HT1080 (cell line): ENCODE measurements around the gene PBX4. TPM values are rescaled to one million over a fixed set of nuclear protein-coding genes. Genes with fewer than 3 reads are reported as not detected.

Source experiments
- DNase-seq: peaks from one replicate; pipeline ENCODE4 v3.0.0-alpha.2; 2015; ENCODE audit warnings: low read depth
- total RNA-seq: library from RNA; depleted of rRNA; stranded (reverse); fragments of >200 nt; shearing (Covaris generic); gene quantifications from 2 replicates; pipeline ENCODE4 v1.2.3, GENCODE V29; 2014

The PBX4 gene
- total RNA-seq, 1 experiment from 2014 or later = not detected

DNA sequence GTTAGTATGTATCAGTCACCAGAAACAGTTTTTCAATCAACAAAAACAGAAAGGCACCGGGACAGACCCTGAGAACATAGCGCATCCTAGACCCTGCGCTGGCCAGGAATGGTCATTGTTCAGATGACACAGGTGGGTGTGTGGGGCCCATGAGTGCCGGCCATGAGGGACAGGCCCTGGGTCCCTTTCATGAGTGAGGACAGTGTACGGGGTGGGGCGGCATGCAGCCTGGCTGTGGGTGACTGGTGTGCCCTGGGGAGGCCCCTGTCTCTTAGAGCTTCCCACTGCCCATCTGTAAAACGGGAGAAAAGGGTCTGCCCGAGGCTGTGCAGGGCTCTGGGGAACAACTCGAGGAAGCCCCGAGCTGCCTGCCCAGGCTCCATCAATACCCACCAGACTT lies 25.8 kb downstream of the PBX4 start:
- no peak for DNase-seq

GRCh38 chr19:19591133-19591825 lies 27.2 kb downstream of the PBX4 start:
- DNase-seq = peak; percentile 47

DNA sequence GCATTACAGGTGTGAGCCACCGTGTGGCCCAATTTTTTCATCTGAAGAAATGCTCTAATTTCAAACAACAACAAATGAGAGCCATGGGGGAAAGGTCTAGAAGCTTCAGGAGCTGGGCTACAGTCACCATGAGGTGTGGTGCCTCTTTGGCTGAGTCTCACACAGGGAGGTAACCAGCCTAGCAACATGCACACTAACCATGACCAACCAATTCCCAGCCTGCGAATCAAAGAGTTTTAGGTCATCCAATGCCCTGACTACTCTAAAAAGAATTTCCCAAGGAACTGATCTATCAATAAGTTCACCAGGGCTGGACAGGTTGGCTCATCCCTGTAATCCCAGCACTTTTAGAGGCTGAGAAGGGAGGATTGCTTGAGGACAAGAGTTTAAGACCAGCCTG lies 29.9 kb downstream of the PBX4 start:
- no peak for DNase-seq

GRCh38 chr19:19587771-19588170 lies 30.7 kb downstream of the PBX4 start:
- no peak for DNase-seq

GRCh38 chr19:19584356-19584755 lies 34.1 kb downstream of the PBX4 start:
- no peak for DNase-seq

DNA sequence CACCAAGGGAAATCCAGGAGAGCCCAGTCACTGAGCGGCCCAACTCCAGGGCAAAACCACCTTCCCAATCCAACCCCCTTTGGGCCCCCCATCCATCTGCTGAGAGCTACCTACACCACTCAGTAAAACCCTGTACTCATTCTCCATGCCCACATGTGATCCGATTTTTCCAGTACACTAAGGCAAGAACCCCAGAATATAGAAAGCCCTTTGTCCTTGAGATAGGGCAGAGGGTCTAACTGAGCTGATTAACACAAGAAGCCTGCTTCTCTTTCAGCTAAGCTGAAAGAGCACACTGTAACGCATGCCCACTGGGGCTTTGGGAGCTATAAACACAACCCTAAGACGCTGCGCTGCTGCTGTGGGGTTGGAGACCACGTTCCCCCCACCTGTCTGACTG lies 36.0 kb downstream of the PBX4 start:
- no peak for DNase-seq

DNA sequence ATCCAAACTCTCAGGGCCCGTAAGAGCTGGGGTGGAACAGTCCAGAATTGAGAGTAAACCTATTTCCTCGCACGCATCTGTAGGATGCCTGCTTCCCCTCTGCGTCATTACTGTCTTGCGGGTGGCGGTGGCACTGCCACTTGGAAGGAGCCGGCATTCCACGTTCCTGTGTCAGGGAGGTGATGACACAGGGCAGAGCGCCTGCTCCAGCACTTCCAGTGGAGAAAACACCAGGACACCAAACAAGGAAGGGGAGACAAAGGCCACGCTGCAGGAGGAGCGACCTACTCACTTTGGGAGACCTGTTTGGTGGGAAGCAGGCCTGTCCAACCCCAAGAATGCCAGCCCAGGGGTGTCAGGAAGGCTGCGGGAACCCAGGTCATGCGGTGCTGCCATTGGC lies 37.1 kb downstream of the PBX4 start:
- no peak for DNase-seq

DNA sequence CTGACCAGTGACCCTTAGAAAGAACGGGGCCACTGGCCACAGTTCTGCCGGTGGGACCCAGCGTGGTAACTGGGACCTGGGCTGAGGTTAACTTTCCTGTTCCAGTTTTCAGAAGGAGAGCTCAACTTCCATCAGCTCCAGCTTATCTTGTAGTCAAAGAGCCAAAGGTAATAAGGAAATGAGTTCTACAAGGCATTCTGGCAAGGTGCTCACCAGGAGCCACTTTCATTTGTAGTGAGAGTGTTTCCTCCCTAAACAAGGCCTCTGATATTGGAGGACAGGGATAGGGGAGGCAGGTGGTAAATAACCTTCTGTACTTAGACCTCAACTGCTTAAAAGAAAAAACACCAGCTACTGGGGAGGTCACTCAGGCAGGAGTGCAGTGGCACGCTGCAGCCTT lies 38.1 kb downstream of the PBX4 start:
- DNase-seq = no peak

GRCh38 chr19:19579533-19580361 lies 38.7 kb downstream of the PBX4 start:
- no peak for DNase-seq

DNA sequence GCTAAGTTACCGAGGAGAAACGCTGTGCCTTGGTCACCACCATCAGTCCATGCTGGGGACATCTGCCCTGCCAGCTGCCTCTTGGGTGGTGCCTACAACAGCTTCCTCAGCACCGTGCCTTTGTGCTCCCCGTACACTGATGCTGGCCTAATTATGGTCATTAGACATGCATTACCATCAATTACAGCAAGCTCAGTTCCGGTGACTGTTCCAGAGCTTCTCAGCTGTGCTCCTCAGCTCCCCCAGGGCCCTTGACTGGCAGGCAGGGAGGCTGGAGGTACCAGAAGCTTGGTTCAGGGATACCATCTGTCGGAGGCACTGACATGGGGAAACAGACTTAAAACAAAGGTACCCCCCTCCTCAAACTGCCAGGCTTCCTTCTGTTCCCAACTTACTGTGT lies 40.2 kb downstream of the PBX4 start:
- DNase-seq = no peak

GRCh38 chr19:19575411-19575810 lies 43.1 kb downstream of the PBX4 start:
- DNase-seq = no peak

DNA sequence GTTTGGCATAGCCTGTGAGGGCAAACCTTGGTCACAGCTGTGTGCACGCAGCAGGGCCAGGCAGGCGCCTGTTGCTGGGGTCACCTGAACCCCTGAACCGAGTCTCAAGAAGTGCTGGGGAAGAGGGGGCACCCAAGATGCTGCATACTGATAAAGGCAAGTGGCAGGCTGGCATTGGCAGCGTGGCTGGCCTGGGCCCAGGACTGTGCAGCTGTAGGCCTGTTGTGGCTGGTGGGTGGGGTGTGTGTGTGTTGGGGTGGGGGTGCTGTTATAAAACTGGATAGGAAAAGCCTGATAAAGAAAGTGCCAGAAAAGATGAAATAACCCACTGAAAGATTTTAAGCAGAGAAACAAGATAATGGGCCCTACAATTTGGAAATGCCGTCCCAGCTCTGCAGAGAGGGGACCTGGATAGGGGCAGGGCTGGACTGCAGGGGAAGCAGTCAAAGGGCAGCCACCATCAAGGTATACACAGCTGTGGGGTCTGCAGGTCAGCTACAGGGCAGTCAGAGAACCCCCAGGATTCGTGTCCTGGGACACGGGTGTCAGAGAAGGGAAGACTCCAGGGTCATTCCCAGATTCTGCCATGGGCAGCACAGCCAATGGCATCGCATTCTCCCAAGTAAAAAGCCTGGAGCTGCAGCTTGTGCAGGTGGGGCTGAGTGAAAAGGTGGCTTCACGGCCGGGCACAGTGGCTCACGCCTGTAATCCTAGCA lies 47.3 kb downstream of the PBX4 start:
- no peak for DNase-seq

DNA sequence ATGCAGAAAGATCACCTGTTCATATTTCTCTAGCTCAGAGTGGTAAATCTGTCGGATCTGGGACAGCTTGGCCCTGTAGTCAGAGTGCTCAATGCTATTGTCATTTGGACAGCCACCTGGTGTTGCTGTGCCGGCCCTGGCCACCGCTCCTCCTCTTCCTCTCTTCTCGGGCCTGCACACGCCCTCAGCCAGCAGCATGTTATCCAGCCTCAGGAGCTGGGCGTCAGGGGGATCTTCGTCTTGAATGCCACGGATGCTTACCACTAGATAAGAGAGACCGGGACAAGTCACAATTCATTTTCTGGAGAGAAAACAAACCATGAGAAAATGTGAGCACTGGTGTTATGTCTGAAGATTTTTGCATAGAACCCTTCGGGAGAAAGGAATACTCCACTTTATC lies 47.9 kb downstream of the PBX4 start:
- no peak for DNase-seq

GRCh38 chr19:19568802-19569756 lies 49.4 kb downstream of the PBX4 start:
- DNase-seq = no peak

DNA sequence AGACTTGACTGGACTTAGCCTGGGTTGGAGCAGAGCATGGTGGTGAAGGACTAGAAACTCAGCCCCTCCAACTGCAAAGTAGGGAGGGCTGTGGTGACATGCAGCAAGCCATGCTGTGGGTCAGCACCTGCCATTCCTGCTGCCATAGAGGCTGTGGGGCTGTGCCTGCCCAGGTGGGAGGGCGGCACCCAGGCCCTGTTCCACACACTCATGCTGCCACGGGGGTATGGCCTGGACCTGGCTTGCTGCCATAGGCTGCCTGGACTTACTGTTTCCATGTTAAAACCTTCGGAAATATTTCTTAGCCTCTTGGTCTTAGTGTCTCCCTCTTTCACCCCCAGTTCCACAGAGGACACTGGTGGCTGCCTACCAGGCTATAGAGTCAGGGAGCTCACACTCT lies 51.1 kb downstream of the PBX4 start:
- no peak for DNase-seq

GRCh38 chr19:19566306-19566705 lies 52.2 kb downstream of the PBX4 start:
- no peak for DNase-seq

GRCh38 chr19:19563348-19563848 lies 55.1 kb downstream of the PBX4 start:
- no peak for DNase-seq

DNA sequence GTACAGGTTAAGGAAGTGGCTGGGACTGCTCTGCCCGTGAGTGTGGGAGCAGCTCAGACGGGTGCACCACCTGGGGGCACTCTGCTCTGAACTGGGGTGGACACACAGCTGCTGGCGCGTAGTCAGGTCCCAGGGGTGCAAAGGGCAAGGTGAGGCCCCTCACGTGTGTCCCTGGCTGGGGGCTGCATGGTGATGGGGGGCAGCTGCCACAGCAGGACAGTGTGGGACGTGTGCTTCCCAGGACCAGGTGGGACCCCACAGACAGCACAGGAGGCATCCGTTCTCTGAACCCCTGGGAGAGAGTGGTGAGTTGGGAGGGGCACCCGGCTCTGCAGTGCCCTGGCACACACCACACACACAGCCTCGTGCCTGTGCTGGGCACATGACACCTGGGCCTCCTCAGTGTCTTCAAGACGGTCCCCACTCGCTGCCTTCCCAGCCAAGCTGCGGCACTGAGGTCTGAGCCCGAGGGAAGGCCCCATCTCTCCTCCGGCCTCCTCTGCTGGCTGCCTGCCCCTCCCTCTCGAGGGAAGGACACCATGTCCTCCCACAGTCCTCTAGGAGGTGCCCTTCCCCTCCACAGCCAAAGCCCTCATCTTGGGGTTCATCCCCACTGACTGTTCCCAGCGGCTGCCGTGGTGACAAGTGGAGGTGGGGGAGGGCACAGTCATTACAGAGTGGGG lies 55.7 kb downstream of the PBX4 start:
- DNase-seq = no peak

DNA sequence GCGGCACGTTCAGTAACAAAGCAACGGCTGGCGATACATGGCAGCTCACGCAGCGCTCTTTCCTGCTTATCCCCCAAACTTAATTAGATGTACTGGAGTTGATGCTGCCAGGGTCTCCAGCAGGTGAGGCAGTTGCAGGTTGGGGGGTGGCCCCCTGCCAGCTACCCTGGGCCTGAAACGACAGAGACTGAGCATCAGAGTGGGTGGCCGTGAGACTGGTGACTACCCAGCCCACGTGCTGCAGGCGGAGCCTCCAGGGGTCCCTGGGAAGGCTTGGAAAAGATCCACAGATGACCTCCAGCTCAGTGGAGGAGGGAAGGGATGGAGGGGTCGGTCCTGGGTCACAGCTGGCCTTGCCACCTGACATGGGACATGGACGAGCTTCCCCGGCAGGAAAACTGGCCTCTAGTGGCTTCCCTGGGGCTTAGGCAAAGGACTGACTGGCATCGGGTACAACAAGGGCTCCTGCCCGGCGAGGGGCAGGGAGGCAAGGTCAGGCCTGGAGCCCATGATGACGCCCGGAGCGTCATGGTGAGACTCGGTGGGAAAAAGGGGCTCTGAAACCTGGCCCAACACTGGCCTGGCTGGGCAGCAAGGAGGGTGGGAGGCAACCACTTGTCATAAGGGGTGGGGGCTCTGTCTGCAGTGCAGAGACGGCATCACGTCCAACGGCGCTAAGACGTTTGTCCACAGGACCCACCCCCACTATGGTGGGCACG lies 56.4 kb downstream of the PBX4 start:
- DNase-seq = no peak

GRCh38 chr19:19559931-19560330 lies 58.6 kb downstream of the PBX4 start:
- no peak for DNase-seq
